ENCODE measurements around the gene NTM. TPM values are rescaled to one million over a fixed set of nuclear protein-coding genes. Genes with fewer than 3 reads are reported as not detected.

Gene NTM
- total RNA-seq, 1 experiment from 2014 or later, result not detected

DNA sequence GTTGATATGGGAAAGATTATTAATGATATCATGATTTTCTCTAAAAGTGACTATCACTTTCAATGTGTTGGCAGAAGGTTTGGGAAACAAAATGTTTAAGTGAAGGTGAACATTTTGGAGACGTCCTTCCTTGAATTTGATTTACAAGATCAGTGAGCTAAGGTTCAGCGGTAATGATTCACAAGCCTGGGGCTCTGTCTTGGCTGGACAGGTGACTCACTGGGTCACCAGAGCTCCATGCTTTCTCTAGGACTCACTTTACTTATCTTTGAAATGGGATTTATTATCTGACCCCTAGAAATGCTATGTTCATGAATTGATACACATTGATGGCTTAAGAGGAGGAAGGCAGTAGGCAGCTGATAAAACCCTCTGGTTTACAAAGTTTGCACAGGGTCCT is 437.5 kb downstream of the NTM start:
- no TSS peak for BruUV-seq (replicated peaks)

More for the DNA sequence above, 437.5 kb downstream of the NTM start:
- Histone ChIP-seq H3K4me2 (ENCODE audit: low read length) (no peak overlapping the region), H3K27ac (ENCODE audit: low read depth, low read length) (no peak overlapping the region), H3K27me3 (ENCODE audit: insufficient read depth, low read length) (no peaks in the 10 kb centered on the region), H2AFZ (ENCODE audit: low read depth, low read length, poor library complexity, severe bottlenecking) (no peak overlapping the region), H3K9ac (ENCODE audit: low read length) (no peak overlapping the region), H3K9me2 (ENCODE audit: insufficient read depth) (no peaks in the 10 kb centered on the region), H3K79me2 (ENCODE audit: insufficient read depth, low read length) (no peaks in the 10 kb centered on the region), H3K36me3 (ENCODE audit: control insufficient read depth in 1 of 2, insufficient read depth in 2 of 2, low read length in 2 of 2) (no peaks in the 10 kb centered on the region), H3K4me3 (replicated peaks in 1 of 2; ENCODE audit: low read depth in 1 of 2, low read length in 2 of 2) (no peak overlapping the region), H4K20me1 (ENCODE audit: insufficient read depth) (no peaks in the 10 kb centered on the region), H3K9me3 (ENCODE audit: control insufficient read depth in 1 of 2, insufficient read depth in 1 of 2, low read depth in 1 of 2, low read length in 2 of 2) (peaks cover 4 to 17% of the 10 kb centered on the region in 2 experiments; a peak in 2 of 4 replicates), H3K4me1 (ENCODE audit: control insufficient read depth in 1 of 2, insufficient read depth in 2 of 2, low read length in 2 of 2) (no peaks in the 10 kb centered on the region)
- no peak for TF ChIP-seq EGR1 (IDR thresholded peaks at IDR 0.05; ENCODE audit: low read depth)
- TF ChIP-seq CEBPB (IDR thresholded peaks at IDR 0.05; ENCODE audit: low read depth), result no peak
- TF ChIP-seq RAD21 (IDR thresholded peaks at IDR 0.05; ENCODE audit: low read depth), result no peak
- no peak for TF ChIP-seq POLR2AphosphoS5 (IDR thresholded peaks at IDR 0.05; ENCODE audit: low read depth, low read length)
- TF ChIP-seq ZFX (IDR thresholded peaks at IDR 0.05), result no peak
- TF ChIP-seq ELF1 (IDR thresholded peaks at IDR 0.05; ENCODE audit: borderline replicate concordance, low read depth), result no peak
- no peak for TF ChIP-seq SIN3A (IDR thresholded peaks at IDR 0.05; ENCODE audit: low read depth)
- TF ChIP-seq TCF7L2 (IDR thresholded peaks at IDR 0.05; ENCODE audit: borderline replicate concordance, extremely low read depth, insufficient read depth, insufficient read length), result no peak
- TF ChIP-seq, protein P1, sequence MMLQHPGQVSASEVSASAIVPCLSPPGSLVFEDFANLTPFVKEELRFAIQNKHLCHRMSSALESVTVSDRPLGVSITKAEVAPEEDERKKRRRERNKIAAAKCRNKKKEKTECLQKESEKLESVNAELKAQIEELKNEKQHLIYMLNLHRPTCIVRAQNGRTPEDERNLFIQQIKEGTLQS (IDR thresholded peaks at IDR 0.05), result no peak
- no peak for TF ChIP-seq MAX (IDR thresholded peaks at IDR 0.05)
- TF ChIP-seq, protein P2, sequence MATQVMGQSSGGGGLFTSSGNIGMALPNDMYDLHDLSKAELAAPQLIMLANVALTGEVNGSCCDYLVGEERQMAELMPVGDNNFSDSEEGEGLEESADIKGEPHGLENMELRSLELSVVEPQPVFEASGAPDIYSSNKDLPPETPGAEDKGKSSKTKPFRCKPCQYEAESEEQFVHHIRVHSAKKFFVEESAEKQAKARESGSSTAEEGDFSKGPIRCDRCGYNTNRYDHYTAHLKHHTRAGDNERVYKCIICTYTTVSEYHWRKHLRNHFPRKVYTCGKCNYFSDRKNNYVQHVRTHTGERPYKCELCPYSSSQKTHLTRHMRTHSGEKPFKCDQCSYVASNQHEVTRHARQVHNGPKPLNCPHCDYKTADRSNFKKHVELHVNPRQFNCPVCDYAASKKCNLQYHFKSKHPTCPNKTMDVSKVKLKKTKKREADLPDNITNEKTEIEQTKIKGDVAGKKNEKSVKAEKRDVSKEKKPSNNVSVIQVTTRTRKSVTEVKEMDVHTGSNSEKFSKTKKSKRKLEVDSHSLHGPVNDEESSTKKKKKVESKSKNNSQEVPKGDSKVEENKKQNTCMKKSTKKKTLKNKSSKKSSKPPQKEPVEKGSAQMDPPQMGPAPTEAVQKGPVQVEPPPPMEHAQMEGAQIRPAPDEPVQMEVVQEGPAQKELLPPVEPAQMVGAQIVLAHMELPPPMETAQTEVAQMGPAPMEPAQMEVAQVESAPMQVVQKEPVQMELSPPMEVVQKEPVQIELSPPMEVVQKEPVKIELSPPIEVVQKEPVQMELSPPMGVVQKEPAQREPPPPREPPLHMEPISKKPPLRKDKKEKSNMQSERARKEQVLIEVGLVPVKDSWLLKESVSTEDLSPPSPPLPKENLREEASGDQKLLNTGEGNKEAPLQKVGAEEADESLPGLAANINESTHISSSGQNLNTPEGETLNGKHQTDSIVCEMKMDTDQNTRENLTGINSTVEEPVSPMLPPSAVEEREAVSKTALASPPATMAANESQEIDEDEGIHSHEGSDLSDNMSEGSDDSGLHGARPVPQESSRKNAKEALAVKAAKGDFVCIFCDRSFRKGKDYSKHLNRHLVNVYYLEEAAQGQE (IDR thresholded peaks at IDR 0.05; ENCODE audit: low read depth), result no peak
- no peak for TF ChIP-seq SP1 (IDR thresholded peaks at IDR 0.05; ENCODE audit: low read depth)
- TF ChIP-seq ZNF274 (IDR thresholded peaks at IDR 0.05; ENCODE audit: low read depth, low read length), result no peak
- TF ChIP-seq CTCF (IDR thresholded peaks at IDR 0.05 in 2 of 3, conservative IDR thresholded peaks at IDR 0.05 in 1 of 3; ENCODE audit: borderline replicate concordance in 1 of 3, insufficient read depth in 1 of 3, low read depth in 2 of 3, low read length in 2 of 3), result no peak
- no peak for TF ChIP-seq EZH2phosphoT487 (IDR thresholded peaks at IDR 0.05; ENCODE audit: borderline replicate concordance)
- no peak for TF ChIP-seq ZBTB33 (IDR thresholded peaks at IDR 0.05; ENCODE audit: extremely low read depth, insufficient replicate concordance, low read length)
- TF ChIP-seq EZH2 (IDR thresholded peaks at IDR 0.05), result no peak
- no peak for TF ChIP-seq POLR2A (IDR thresholded peaks at IDR 0.05; ENCODE audit: borderline replicate concordance, extremely low read depth, insufficient read depth, insufficient read length)
- no peak for TF ChIP-seq YY1 (IDR thresholded peaks at IDR 0.05; ENCODE audit: extremely low read depth, insufficient replicate concordance, low read depth, low read length)
- ChIA-PET CTCF (no interaction called here), POLR2A (no interaction called here), RAD21 (ENCODE audit: low non-redundant PET in 1 of 2, low total read pairs in 2 of 2, uncharacterized antibody in 2 of 2, unreplicated experiment in 2 of 2) (no interaction called here)
- no peak for DNase-seq (ENCODE audit: low read depth, low spot score)
- intact Hi-C loops (cut with micrococcal nuclease), result no loop called here
- ATAC-seq, result no peak

All from HCT116 (cell line).